HG02970 (cell line): ENCODE data around the gene NR5A1.

Experiments
- ATAC-seq: cut with Tn5 transposase; IDR thresholded peaks from one replicate; pipeline ENCODE4 v1.9.1; 2021; ENCODE audit warnings: mild to moderate bottlenecking, moderate library complexity, moderate number of reproducible peaks; ENCODE audit not compliant: unreplicated experiment, low FRiP score

NR5A1 gene

DNA sequence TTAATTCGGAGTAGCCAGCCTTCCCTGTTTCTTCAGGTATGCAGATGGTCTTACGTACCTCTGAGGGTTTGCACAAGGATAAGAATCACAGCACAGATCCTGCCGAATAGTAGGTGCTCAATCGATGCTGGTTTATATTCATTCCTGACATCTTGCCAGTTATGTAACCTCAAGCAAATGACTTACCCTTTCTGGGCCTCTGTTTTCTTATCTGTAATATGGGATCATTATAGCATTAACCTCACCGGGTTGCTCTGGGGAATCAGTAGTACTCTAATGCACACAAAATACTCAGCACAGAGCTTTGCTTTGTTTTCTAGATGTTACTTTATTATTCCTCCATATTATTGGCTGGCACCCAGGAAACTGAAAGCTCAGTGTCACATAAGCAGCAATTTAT is 7.7 kb upstream of the NR5A1 start:
- ATAC-seq: no peak

DNA sequence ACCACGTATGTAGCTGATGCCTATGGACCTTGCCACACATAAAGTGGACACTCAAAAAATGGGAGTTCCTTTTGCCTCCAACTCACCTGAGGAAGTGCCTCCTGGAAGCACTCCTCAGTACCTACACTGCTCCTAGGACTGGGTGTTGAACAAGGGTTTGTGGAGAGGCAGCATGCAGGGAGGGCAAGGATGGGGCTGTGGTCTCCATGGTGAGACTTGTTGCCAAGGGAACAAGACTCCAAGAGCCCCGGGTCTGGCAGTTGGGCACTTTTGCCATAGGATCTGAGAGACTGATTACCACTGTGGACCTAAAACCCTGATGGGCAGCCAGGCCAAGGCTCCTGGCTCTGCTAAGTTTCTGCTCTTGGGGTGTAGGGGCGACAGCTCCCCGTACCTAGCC is 6.9 kb upstream of the NR5A1 start:
- no peak for ATAC-seq

DNA sequence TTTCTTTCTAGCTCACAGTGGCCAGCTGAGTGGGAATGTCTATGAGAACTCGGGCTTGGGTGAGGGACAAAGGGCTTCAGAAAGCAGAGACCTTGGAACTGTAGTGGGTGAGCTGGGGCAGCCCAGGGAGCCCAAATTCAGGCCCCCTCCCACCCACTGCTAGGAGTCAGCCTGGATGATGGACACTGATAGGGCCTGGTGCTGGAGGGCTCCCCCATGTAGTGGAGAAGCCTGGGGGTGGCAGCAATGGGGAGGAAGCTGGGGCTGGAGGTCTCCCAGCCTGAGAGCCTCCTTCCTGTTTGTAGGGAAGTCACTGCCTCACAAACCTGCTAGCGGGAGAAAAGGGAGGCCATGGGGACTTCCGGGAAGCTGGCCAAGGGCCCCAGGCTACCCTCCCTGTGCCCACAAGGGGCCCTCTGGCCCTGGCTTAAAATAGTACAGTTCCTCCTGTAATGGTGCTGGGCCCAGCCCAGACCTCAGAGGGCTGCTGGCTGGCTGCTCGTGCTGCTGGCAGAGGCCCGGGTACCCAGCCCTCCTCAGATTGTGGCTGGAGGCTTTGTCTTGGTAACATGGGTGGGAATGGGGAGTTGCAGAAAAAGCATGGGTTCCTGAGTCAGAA is 6.3 kb upstream of the NR5A1 start:
- no peak for ATAC-seq

DNA sequence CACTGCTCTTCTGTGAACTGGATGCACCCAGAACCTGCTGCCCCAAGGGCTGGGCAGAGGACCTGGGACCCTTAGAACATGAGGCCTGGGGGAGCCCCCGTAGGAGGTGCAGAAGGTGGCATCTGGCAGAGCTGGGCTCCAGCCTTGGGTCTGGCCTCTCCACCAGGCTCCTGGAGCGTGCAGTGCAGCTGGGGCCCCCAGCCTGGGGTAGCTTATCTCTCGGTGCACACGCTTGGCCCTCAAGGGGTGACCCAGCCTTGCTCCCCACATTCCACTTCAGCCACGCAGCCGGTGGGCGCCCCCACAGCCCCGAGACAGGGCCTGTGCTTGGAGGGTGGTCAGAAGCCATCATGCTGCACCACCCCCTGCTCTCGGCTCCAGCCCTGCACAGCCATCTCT is 5.6 kb upstream of the NR5A1 start:
- ATAC-seq: no peak

DNA sequence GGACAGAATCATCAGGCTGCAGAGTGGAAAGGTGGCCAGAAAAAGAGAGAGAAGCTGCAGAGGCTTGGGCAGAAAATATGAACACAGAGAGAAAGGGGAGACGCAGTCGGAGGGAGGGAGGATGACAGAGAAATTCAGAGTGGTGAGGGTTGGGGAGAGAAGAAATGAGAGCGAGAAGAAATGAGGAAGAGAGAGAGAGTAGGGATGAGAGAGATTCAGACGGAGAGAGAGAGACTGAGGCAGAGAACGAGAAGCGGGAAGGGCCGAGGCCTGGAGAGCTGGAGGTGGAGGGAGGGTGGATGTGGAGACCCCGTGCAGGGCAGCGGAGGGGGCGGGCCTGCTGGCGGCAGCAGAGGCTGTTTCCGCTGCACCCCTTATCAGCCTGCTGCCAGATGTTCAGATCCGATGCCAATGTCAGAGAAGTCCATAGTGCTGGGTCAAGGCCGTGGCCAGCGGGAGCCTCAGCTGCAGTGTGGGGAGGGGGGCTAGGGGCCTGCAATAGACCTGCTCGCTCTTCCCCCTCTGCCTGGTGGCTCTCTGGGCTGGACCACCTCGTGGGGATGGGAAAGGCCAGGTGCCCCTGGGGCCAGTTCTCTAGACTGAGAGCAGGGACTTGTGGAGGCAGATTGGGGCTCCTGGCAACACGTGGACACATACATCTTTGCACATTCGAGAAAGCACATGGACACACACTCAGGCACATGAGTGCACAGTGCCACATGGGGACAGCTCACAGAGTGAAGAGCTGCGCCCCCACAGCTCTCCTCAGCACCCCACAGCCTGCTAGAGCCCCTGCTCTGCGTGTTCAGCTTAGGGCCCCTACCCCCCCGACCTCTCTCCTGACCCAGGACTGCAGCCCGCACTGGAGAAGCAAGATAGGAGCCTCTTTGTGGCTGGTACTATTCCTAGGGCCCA is 4.9 kb upstream of the NR5A1 start:
- ATAC-seq: no peak

DNA sequence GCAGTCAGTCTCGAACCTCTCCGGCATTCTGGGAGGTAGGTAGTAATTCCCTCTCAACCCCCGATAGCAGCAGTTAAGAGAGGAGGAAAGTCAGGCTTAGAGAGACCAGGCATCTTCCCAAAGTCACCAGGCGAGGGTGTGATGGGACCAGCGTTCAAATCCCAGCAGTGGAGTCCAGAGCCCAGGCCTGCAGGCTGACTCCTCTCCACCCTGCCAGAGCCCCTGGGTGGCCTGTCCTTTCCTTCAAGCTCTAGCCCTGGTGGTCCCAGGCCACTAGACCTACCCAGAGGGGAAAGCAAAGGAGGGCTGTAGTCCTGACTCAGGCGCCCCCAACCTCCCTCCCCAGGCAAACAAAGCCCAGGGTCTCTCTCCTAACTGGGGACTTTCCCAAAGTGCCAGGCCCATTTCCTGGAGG is 4.2 kb upstream of the NR5A1 start:
- ATAC-seq: no peak

DNA sequence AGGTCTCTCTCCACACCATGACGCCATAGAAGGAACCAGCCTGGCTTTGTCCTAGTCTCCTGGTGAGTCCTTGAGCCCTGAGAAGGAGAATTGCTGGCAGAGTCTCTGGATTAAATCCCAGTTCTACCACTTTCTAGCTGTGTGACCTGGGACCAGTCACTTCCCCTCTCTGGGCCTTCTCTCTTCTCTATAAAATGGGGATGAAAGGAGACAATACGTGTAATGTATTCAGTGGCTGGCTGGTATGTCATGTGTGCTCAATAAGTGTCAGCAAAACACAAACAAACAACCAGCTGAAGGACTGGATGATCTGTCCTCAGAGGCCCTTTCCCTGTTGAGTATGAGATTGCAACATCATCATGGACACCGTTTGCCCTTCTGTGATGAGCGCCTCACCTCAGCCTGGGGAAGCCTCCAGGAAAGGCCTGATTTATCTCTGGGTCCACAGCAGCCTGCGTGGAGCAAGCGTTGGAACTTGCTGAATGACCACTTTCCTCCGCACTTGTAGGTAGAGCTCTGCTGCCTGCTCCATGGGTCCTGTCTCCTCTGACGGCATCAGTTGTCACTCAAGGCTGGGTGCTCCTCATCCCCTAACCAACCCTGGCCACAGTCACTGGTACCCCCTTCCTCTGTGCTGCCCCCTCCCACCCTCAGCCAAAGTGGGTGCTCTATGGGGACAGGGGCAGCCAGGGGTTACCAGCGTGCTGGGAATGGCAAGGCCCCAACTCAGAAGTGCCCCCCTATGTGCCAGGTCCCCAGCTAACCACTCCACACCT is 3.6 kb upstream of the NR5A1 start:
- no peak for ATAC-seq

DNA sequence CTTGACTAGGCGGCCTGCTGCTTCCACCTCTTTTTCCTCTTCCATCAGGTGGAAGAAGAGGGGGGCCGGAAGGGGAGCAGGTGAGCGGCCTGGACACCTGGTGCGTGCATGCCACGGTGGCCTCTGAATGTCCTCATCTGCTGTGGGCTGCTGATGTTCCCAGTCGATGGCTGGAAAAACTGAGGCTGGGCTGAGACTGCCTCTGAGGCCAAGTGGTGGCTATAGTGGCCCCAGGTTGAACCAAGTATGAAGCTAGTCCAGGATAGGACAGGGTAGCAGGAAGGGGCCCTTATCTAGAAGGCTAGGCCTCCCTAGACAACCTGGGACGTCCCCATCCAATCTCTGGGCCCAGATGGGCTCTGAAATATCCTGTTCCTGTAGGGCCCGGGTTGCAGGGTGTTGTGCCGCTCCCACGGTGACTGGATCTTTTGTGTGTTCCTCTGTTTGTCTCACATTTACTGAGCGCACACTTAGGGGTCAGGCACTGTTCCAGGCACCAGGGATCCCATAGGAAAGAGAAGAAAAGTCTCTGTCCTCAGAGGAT is 753 bp upstream of the NR5A1 start:
- no peak for ATAC-seq

DNA sequence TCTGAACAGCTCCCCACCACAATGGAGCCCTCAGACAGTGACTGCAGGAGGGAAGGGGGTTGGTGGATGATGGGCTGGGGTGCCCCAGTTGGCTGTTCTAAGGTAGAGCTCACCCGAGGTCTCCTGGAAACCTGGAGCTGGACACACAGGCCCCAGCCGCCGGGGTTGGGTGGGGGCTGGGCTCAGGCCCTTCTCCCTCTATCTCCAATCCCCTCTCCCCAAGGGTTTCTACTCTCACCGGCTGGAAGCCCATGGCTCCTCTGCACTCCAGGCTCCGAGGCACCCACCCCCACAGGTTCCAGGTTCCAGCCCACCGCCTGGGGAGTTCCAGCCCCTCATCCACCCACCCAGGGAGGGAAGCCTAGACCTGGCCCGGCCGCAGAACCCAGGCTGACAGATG is 766 bp downstream of the NR5A1 start:
- ATAC-seq: no peak

DNA sequence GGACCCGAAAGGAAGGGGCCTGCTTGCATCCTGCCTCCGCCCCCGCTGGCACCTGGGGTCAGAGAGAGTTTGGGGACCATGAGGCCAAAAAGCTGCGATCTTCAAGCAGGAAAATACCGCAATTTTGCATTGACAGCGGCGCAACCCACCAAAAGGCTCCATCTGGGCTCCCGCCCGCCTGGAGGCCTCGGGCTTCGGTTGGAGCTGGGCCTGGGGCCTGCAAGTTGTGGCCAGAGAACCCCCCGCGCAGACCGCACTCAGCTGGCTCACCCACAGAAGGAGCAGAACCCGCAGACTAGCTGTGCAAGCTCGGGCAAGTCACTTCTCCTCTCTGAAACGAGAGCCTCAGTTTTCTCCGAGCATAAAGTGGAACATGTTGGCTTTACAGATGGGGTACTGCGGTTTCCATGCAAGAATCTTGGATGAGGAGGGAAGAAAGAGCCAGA is 1.3 kb downstream of the NR5A1 start:
- ATAC-seq: no peak

DNA sequence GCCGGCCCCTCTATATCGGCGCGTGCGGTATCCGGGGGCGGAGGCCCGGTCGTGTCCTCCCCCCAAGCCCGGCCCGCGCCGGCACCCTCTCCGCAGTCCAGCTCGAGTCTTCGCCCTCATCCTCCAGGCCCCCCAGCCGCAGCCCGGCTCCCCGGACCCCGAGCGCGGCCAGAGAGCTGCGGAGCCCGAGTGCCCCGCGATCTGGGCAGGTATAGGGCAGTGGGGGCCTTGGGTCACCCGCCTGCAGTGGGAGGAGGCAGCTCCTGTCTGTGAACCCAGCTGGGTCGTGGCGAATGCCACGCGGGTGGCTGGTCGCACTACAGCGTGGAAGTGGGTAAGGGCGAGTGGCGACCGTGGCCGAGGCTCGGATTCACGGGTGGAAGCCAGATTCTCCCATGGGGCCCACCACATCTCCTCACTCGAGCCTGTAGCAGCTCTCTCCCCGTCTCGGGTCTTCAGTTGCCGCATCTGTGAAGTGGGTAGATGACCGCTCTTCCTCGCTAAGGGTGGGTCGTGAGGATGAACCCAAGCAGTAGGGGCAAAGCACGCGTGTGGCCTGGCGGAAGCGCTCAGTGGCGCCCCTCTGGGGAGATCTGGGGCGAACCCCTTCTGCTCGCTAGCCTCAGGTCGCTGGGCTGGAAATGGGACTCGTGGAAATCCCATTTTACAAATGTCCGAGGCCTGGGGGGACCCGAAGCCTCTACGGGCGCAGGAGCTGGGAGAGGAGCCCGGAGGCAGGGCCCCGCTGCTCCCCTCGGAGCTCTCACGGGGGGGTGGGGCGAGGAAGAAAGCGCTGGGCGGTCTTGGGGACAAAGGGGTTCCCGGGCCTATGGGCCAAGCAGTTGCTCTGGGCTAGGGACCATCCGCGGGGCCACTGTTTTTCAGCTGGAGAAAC is 1.9 kb downstream of the NR5A1 start:
- ATAC-seq: no peak

DNA sequence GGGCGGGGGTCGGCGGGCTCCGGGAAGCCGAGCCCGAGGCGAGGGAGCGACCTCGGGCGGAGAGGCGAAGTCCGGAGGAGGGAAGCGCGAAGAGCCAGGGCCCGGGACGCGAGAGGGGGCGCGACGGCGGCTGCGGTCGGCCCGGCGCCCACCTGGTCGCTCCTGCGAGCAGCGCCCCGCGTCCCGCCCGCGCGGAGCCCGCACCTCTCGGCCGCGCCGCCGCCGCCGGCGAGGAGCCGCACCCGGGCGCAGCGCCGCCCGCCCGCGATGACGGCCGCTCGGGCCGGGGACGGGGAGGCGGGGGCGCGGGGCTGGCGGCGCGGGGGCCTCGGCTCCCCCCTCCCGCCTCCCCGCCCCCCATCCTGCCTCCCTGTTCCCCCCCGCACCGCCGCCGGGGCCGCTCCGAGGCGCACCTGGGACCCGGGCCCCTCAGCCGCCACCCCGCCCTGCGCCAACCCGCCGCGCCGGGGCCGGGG is 2.6 kb downstream of the NR5A1 start:
- ATAC-seq: no peak

DNA sequence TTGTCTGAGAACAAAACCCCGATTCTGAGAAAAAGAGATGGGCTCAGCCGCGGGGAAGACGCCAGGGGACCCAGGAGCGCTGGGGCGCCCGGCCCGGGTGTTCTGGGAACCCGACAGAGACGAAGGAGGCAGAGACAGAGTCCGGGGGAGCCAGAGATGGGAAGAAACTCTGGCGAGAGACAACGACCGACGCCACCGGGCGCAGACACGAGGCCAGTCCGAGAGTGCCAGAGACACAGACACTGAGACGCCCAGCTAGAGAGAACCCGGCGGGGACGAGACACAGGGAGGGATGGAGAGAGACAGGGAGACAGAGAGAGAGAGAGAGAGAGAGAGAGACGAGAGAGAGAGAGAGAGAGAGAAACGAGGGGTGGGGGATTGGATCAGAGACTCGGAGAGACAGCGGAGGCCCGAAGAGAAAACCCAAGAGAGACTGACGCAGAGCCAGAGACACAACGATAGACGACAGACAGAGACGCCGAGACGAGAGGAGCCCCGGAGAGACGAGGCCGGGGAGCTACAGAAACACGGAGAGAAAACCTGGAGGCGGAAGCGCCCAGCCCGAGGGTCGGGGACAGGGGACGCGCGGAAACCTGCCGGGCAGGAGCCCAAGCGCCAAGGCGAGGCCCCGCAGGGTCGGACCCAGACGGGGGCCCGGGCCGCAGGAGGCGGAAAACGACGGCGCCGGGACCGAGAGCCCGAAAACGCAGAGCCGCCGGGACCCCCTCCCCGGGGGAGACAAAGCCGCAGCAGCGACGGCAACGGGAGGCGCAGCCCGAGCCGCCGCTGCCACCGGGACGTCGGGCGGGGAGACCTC is 3.3 kb downstream of the NR5A1 start:
- ATAC-seq: no peak

DNA sequence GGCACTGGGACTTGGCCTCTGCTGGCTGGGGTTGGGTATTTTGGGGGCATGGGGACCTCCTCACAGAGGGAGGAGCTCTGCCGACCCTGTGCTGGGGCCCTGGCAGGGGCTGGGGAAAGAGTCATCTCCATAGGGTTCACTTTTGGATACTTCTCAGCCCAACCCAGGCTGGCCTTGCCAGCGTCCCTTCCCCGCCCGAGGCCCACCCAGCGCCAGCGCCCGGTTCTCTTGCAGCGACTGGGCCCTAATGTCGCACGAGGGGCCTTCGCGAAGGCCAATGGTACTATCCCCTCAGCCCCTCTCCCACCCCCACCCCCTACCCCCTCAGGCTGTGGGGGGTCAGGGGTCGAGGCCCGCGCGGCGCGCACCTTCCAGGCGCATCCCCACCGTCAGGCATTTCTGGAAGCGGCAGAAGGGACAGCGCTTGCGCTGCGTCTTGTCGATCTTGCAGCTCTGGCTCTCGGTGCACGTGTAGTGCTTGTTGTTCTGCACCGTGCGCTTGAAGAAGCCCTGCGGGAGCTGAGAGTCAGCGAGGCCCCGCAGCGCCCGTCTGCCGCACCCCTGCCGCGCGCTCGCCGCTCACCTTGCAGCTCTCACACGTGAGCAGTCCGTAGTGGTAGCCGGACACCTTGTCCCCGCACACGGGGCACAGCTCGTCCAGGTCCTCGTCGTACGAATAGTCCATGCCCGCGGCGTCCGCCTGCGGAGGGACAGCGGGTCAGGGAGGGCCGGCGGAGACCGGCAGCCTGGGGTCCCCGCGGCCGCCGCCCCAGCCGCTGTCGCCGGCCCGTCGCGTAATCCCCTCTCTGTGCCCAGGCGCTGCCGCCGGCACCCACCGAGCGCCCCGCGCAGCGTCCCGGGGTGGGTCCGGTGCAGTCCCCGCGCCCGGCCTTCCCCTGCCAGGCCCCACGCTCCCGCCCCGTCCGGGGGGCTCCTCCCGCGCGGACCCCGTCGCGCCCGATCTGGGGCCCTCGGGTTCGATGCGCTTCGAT is 4.2 kb downstream of the NR5A1 start:
- ATAC-seq: no peak

DNA sequence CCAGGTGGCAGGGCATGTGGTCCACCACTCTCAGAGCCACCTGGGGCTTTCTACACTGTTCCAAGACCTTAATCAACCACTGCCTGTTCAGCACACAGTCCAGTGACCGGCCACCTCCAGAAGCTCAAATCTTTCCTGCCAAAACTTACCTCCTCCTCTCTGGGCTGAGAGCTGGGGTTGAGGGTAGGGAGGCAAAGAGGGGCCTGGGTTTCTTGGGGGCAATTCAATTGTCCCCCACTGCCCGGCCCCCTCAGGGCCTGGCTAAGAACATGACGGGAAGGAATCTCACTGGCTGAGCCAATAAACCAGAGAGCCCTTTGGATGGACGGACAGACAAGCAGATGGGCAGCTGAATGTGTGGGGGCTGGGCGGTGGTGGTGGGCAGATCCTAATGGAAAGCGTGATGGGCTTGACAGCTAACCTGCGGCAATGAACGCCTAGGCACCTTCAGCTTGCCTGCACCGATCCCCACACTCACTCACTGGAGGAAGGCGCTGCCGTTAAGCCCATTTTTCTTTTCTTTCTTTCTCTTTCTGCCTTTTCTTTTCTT is 5.4 kb downstream of the NR5A1 start:
- no peak for ATAC-seq

DNA sequence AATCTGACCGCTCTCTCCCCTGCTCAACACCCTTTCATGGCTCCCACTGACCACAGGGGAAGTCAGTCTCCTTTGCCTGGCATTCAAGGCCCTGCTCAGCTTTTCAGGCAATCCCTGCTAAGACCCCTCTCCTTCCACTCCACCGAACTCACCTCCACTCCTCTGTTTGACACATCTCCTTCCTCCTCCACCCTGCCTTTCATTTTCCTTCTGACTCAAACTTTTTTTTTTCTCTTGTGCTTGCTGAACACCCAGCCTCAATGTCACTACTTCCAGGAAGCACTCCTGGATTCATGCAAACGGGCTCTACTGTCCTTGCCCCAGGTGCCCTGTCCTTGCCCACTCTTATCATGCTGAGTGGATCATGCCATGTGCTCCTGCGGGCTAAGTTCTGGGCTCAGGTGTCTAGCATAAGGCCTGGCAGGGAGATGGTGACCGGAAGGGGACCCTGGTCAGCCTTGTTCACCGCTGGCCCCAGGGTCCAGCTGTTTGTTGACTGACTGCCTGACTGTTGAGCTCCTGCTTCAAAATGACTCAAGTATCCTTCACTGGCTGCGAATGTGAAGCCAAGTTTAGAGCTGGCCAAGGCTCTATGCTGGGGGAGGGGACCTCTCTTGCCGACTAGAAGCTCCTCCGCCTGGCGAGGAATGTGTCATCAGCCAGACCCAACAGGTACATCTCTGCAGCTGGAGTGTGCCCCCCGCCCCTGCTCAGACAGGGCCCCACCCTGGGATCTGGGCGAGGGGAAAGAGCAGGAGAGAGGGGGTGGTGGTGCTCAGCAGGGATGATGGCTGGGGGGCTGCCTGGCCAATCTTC is 6.2 kb downstream of the NR5A1 start:
- ATAC-seq: no peak
